NCI-H82 (cell line): ENCODE measurements around the gene PSMB8.
A peak's percentile ranks its signal among the peaks of the same experiment; 100 is the strongest.
"Not testable (repeated sequence)": the region's sequence is repeated elsewhere in the genome, so short reads cannot be mapped to it uniquely, and the experiment has no call there.

Source experiments
- DNase-seq: peaks from one replicate; lab custom pipeline; 2025; lab: John Stamatoyannopoulos, UW

PSMB8 gene

GRCh38 chr6:32836873-32837272 lies 7.0 kb downstream of the PSMB8 start:
- no peak for DNase-seq

GRCh38 chr6:32835167-32835893 lies 8.5 kb downstream of the PSMB8 start:
- DNase-seq, result no peak

GRCh38 chr6:32833664-32834063 lies 10.2 kb downstream of the PSMB8 start:
- DNase-seq, result no peak

- no peak for DNase-seq
Observed at GRCh38 chr6:32832535-32832934, 11.3 kb downstream of the PSMB8 start.

GRCh38 chr6:32830936-32831335 lies 12.9 kb downstream of the PSMB8 start:
- DNase-seq, result no peak

- no peak for DNase-seq
Observed at GRCh38 chr6:32830017-32830416, 13.8 kb downstream of the PSMB8 start.

DNA sequence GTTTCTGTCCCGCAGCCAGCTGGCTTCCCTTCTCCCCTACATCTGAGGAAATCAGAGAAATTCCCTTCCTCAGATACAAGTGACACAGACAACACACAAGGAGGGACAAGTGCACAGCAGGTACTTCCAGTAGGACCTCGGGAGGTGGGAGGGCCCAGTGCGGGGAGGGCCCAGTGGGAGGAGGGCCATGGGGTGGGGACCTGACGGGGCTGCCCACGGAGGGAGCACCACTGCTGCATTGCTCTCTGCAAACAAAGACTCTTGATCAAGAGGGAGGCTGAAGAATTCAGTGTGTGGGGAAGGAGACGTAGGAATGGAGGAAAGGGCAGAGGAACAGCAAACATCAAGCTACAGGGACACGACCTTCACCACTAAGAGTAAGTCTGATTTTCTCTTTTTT lies 14.4 kb downstream of the PSMB8 start:
- no peak for DNase-seq

DNA sequence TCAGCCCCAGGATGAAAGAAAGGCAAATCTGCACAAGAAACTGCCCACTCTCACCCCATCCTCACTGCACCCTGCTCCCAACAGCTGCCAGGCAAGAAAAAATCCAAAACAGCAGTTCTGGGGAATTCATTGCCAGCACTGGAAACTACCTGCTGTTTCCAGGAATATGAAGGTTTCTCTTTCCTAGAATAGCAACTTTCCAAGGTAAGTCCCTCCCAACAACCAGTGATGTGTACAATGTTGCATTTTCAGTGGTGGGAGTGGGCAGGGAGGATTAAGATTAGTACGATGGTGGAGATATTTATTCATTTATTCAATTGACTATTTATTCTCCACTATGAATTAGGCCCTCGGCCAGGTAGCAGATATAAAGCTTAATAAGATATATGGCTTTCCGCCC lies 16.8 kb downstream of the PSMB8 start:
- DNase-seq, result no peak

DNA sequence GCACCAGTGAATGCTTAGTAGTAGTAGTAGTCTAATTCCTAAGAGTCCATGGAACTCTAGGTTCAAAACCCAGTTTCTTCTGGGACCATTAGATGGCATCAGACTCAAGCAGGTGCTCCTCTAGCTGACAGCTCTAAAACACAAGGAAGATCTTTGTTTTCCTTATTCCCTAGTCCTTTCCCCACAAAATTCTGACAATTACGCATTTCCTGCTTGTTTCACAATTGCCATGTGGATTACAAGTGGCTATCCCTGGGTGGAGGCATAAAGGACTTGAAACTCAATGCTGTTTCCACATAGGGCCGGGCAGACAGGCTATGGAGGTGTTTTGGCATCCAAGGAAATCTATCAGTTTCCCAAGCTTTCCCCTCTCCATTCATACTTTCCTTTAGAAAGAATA lies 17.9 kb downstream of the PSMB8 start:
- no peak for DNase-seq

DNA sequence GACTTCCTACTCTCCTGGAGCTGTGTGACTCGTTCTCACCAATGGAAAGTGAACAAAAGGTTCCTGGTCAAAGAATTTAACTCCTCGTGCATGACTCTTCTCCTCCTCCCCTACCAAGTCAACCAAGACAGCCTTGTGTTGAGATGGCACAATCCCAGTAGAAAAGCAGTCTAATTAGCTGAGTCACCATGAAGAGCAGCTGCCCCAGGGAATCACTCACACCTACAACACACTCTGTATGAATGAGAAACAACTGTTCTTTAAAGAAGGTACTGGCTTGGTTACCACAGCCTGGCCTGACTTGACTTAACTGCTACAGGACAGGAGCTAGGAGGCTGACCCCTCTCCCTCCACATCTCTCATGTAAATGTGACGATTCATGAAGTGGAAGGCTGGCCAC lies 24.1 kb downstream of the PSMB8 start:
- no peak for DNase-seq

- DNase-seq, result no peak
Observed at GRCh38 chr6:32818867-32819266, 25.0 kb downstream of the PSMB8 start.

DNA sequence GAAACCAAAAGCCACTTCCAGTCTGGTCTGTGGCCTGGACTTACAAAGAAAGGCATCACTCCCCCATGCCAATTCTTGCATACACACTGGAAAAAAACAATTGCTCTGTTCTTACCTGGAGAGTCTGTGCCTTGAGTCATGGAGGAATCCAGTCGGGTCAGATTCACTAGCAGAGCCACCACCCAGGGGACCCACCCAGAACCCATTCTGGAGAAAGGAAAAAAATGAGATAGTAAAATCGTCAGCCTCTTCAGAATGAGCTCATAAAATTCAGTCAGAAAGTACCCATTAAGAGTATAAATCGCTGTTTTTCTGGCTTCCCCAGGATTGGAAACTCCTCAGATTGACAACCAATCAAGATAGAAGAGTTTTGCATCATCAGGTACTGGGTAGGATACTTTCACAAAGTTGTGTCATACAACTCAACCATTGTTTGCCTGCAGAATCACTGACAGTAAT lies 27.1 kb downstream of the PSMB8 start, which contains the start of gene HLA-DOB:
HLA-DOB (minus strand) TSS at position 257 of the 459 bp plus-strand sequence; CDS start at position 206, 51 bp downstream.
- no peak for DNase-seq

DNA sequence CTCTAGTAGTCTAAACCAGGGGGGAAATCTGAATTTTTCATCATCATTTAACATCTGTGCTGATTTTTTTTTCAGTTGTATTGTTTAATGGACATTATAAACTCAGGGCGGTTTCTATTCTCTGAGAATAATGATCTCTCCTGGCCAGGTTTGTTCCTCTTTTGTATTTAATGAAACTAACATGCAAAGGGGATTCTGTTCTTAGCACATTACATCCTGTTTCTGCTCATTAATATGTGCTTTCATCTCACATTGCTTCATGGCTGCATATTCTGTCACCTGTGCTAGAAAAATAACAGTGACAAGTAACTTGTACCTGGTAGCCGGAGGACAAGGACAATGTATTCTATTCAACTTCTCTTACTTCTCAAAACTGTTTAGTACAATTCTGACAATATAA lies 27.9 kb downstream of the PSMB8 start:
- no peak for DNase-seq

DNA sequence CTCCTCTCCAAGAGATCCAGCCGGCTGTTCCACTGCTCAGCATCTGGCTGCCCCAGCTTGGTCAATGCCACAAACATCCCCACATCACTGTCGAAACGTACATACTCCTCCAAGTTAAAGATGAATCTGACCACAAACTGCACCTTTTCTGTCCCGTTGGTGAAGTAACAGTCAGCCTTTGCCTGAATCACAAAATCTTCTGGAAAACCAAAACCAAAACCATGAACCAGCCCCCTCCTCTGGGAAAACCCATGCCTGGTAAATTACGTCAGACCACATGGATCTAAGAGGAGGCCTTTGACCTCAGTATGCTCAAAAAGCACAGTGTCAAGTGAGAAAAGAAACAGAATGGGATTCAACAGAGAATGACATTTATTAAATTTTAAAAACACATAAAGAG lies 28.7 kb downstream of the PSMB8 start:
- DNase-seq, result no peak

DNA sequence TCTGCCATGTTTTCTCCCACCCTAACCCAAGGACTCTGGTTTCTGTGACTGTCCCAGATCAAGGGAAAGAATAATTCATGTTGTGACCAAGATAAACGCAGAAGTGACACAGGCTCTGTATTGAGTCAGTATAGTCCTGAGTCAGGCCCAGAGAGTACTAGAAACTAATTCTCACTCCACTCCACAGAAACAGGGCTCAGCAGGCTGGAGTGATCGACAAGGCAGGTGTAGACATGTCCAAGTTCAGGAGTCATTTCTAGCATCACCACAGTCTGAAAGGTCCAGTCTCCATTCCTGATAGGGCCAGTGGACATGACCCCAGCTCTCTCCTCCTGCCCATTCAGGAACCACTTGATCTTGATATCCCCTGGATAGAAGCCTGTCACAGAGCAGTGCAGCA lies 29.7 kb downstream of the PSMB8 start:
- no peak for DNase-seq

- no peak for DNase-seq
Observed at GRCh38 chr6:32809171-32809570, 34.7 kb downstream of the PSMB8 start.

DNA sequence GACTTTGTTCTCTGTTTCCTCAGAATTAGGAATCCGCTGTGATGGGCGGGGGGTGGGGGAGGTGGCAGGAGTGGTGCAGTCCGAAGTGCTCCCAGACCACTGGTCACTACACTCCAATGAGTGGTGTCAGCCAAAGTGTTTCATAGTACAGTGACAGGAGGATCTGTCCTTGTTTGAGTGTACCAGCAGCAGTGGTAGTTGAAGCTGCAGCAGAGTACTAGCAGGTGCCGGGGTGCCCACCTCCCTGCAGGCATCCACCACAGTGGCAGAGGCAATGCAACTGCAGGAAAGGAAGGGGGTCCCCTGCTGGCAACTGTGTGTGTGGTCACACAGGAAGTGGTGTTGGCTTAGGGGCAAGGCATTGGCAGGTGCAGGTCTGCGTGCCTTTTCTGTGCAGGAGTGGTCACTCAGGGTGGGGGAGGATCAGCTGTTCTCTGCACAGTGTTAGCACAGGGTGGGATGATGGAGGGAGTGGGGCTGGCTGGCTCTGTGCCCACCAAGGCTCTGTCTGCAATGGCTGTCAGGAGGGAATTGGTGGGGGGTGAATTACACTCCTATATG lies 36.7 kb downstream of the PSMB8 start:
- DNase-seq, result no peak

- DNase-seq, result not testable (repeated sequence)
Observed at GRCh38 chr6:32805404-32805803, 38.4 kb downstream of the PSMB8 start.

GRCh38 chr6:32803416-32803815 lies 40.4 kb downstream of the PSMB8 start:
- no peak for DNase-seq

DNA sequence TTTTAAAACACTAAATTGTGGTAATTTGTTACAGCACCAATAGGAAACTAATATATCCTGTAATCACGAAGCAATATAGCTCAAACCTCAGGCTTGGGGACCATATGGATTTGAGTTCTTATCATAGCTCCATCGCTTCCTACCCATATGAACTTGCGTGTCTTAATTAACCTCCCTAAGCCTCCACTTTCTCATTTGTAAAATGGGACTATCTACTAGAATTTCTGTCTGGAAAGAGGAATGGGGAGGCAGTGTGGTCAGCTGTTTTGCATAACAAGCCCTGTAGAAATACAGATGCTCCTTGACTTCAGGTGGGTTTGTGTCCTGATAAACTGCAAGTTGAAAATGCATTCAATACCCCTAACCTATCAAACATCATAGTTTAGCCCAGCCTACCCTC lies 44.1 kb downstream of the PSMB8 start:
- no peak for DNase-seq

GRCh38 chr6:32799168-32799567 lies 44.7 kb downstream of the PSMB8 start:
- DNase-seq, result no peak

DNA sequence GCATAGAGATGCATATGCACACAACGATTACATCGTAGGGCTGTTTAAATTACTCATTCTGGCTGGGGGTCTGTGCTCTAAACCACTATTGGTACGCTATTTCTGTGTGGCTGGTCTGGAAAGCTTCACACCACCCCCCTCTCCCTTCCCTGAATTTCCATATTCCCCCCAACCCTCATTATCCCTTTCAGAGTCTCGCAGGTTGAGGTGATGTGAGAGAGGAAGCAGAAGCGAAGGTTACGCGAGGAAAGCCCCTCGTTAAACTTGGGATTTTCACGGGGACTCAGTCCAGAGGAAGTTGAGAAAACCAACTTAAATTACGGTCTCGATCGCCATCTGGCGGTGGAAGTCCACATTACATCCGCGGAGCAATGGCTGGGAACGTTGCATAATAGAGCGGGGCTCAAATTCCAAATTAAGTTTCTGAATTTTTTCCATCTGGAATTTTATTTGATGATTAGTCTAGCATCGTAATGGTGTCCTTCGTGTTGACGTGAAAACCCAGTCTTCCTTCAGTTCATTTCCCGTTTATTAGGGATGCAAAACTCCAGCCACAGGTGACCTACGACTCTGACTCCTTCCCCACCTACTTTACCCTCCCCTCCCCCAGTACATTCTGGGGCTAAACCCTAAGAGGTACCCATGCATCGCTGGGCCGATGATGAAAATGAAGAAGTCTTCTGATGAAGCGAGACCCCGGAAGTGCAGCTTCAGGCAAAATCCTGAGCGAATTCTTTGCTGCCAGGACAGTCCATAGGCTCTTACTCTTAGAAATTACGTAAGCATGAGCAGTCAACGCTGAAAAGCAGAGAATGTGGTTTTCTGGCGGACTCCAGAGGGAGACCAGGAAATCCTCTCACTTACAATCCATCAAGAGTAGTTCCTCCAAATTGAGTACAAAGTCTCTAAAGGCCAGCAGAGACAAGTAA lies 46.7 kb downstream of the PSMB8 start:
- DNase-seq, result peak; percentile 76

GRCh38 chr6:32794510-32794909 lies 49.3 kb downstream of the PSMB8 start:
- no peak for DNase-seq
